H1 (cell line): Measurements from ENCODE around the gene MYL7. TPM values are rescaled to one million over a fixed set of nuclear protein-coding genes. Genes with fewer than 3 reads are reported as not detected.

Source experiments
- CTCF ChIA-PET: fragments of 300-600 bp; sonication (Branson Sonifier 250); formaldehyde crosslinking; loops from one replicate; lab custom pipeline; 2021; ENCODE audit not compliant: partially characterized antibody; lab: Charles Lee
- POLR2A ChIA-PET: fragments of 300-600 bp; sonication (Branson Sonifier 250); formaldehyde crosslinking; loops from one replicate; lab custom pipeline; 2021; ENCODE audit warnings: inconsistent platforms; ENCODE audit not compliant: partially characterized antibody; lab: Charles Lee
- DNase-seq, 2 experiments: peaks; one replicate each; pipeline versions ENCODE4 v3.0.0 to v3.0.0-alpha.2; 2010 to 2022; ENCODE audit warnings: low spot score in 2 of 2, low read depth in 1 of 2, mixed read lengths in 1 of 2
- FAIRE-seq: peaks from 2 replicates; lab custom pipeline; 2011; peaks lifted over from hg19 to GRCh38; lab: Jason Lieb, UNC
- H2AFZ ChIP-seq: 2 replicates; pipeline ENCODE4 v1.8.1; 2012; ENCODE audit warnings: low read length, inconsistent platforms
- H2AK5ac ChIP-seq: 2 replicates; pipeline ENCODE4 v1.6.1; 2013; ENCODE audit warnings: low read depth, low read length
- H2BK120ac ChIP-seq: replicated peaks from 2 replicates; pipeline ENCODE3; 2013; ENCODE audit warnings: low read depth, low read length, inconsistent platforms
- H2BK12ac ChIP-seq: 2 replicates; pipeline ENCODE4 v1.6.1; 2013; ENCODE audit warnings: low read depth, low read length
- H2BK15ac ChIP-seq: 2 replicates; pipeline ENCODE4 v1.6.1; 2013; ENCODE audit warnings: low read length
- H2BK20ac ChIP-seq: 2 replicates; pipeline ENCODE4 v1.6.1; 2013; ENCODE audit warnings: low read length
- H2BK5ac ChIP-seq: 2 replicates; pipeline ENCODE4 v1.6.1; 2013; ENCODE audit warnings: low read depth, low read length
- H3K14ac ChIP-seq: 2 replicates; pipeline ENCODE4 v1.6.1; 2013; ENCODE audit warnings: inconsistent platforms; ENCODE audit not compliant: insufficient read length
- H3K18ac ChIP-seq: 2 replicates; pipeline ENCODE4 v1.6.1; 2013; ENCODE audit warnings: low read length; ENCODE audit errors: extremely low read depth
- H3K23ac ChIP-seq: 2 replicates; pipeline ENCODE4 v1.6.1; 2013; ENCODE audit warnings: inconsistent platforms; ENCODE audit not compliant: insufficient read length
- H3K23me2 ChIP-seq: 2 replicates; pipeline ENCODE4 v1.6.1; 2013; ENCODE audit warnings: low read depth, low read length
- H3K27ac ChIP-seq: 2 replicates; pipeline ENCODE4 v1.6.1; 2011; ENCODE audit warnings: low read depth, low read length, inconsistent platforms
- H3K27me3 ChIP-seq, 4 experiments: replicated peaks in 1 of 4; 1 replicate in 1 of 4; 2 replicates in 3 of 4; pipeline versions ENCODE4 v1.6.1 to v1.8.1; 2011 to 2013; ENCODE audit warnings: low read length in 3 of 4, mild to moderate bottlenecking in 3 of 4, inconsistent platforms in 2 of 4, mixed read lengths in 2 of 4, moderate library complexity in 1 of 4; ENCODE audit not compliant: control insufficient read depth in 3 of 4, insufficient read depth in 3 of 4; ENCODE audit errors: extremely low read depth in 1 of 4
- H3K36me3 ChIP-seq, 4 experiments: 2 replicates each; pipeline versions ENCODE4 v1.6.1 to v1.8.1; 2011 to 2013; ENCODE audit warnings: mild to moderate bottlenecking in 4 of 4, low read length in 3 of 4, moderate library complexity in 2 of 4, control low read depth in 1 of 4, inconsistent platforms in 1 of 4; ENCODE audit not compliant: insufficient read depth in 4 of 4, control insufficient read depth in 2 of 4
- H3K4ac ChIP-seq: replicated peaks from 2 replicates; pipeline ENCODE3; 2013; ENCODE audit warnings: low read length, low read depth, mixed read lengths, inconsistent platforms; ENCODE audit not compliant: insufficient read length
- H3K4me1 ChIP-seq, 4 experiments: replicated peaks in 1 of 4; 1 replicate in 1 of 4; 2 replicates in 3 of 4; pipeline versions ENCODE4 v1.6.1 to v1.8.1; 2011 to 2013; ENCODE audit warnings: low read length in 3 of 4, inconsistent platforms in 2 of 4, mixed read lengths in 1 of 4; ENCODE audit not compliant: insufficient read depth in 4 of 4, control insufficient read depth in 3 of 4
- H3K4me2 ChIP-seq, 2 experiments: 2 replicates each; pipeline versions ENCODE4 v1.6.1 to v1.8.1; 2011 to 2013; ENCODE audit warnings: low read depth in 2 of 2, low read length in 2 of 2, control low read depth in 1 of 2, inconsistent platforms in 1 of 2, mild to moderate bottlenecking in 1 of 2; ENCODE audit not compliant: insufficient read depth in 1 of 2
- H3K4me3 ChIP-seq, 4 experiments: fragments of 200-600, 300-600 bp in 1 of 4; sonication (generic), shearing (Covaris generic), sonication (Bioruptor Twin) in 1 of 4; 2 replicates each; pipeline versions ENCODE4 v1.5.1 to v1.8.1; 2011 to 2016; ENCODE audit warnings: low read length in 4 of 4, low read depth in 3 of 4, control low read depth in 2 of 4, inconsistent platforms in 2 of 4, mild to moderate bottlenecking in 2 of 4, mixed read lengths in 1 of 4, moderate library complexity in 1 of 4; ENCODE audit not compliant: insufficient read depth in 2 of 4; ENCODE audit errors: extremely low read depth in 1 of 4
- H3K56ac ChIP-seq: replicated peaks from 2 replicates; pipeline ENCODE3; 2013; ENCODE audit warnings: low read depth, mild to moderate bottlenecking, mixed read lengths, low read length, inconsistent platforms; ENCODE audit not compliant: insufficient read length
- H3K79me1 ChIP-seq: 2 replicates; pipeline ENCODE4 v1.6.1; 2013; ENCODE audit warnings: low read depth, low read length, control low read depth
- H3K79me2 ChIP-seq, 2 experiments: 2 replicates each; pipeline versions ENCODE4 v1.6.1 to v1.8.1; 2012 to 2013; ENCODE audit warnings: low read length in 2 of 2, mild to moderate bottlenecking in 2 of 2, inconsistent platforms in 1 of 2; ENCODE audit not compliant: insufficient read depth in 2 of 2, control insufficient read depth in 1 of 2
- H3K9ac ChIP-seq, 4 experiments: replicated peaks in 1 of 4; 1 replicate in 1 of 4; 2 replicates in 3 of 4; pipeline versions ENCODE4 v1.6.1 to v1.8.1; 2011 to 2013; ENCODE audit warnings: low read depth in 3 of 4, low read length in 3 of 4, control low read depth in 2 of 4, mild to moderate bottlenecking in 2 of 4, moderate library complexity in 2 of 4, inconsistent platforms in 1 of 4; ENCODE audit errors: extremely low read depth in 1 of 4
- H3K9me3 ChIP-seq, 2 experiments: 2 replicates each; pipeline versions ENCODE4 v1.6.1 to v1.8.1; 2012 to 2013; ENCODE audit warnings: mild to moderate bottlenecking in 2 of 2, moderate library complexity in 2 of 2, control low read depth in 1 of 2, inconsistent platforms in 1 of 2, low read depth in 1 of 2, low read length in 1 of 2, mixed read lengths in 1 of 2; ENCODE audit not compliant: insufficient read depth in 2 of 2
- H4K20me1 ChIP-seq, 2 experiments: replicated peaks in 1 of 2; 2 replicates each; pipeline versions ENCODE3 to v1.8.1; 2011 to 2013; ENCODE audit warnings: inconsistent platforms in 2 of 2, low read length in 2 of 2, mild to moderate bottlenecking in 1 of 2; ENCODE audit not compliant: insufficient read depth in 2 of 2, control insufficient read depth in 1 of 2
- H4K5ac ChIP-seq: 2 replicates; pipeline ENCODE4 v1.6.1; 2013; ENCODE audit warnings: low read length, low read depth, mixed read lengths, inconsistent platforms; ENCODE audit not compliant: insufficient read length
- H4K8ac ChIP-seq: 2 replicates; pipeline ENCODE4 v1.8.0; 2013; ENCODE audit warnings: mild to moderate bottlenecking, moderate library complexity, low read length, inconsistent platforms; ENCODE audit not compliant: insufficient read depth; ENCODE audit errors: extremely low read depth
- H4K91ac ChIP-seq: replicated peaks from 2 replicates; pipeline ENCODE3; 2013; ENCODE audit warnings: low read length, mixed read lengths, inconsistent platforms; ENCODE audit not compliant: insufficient read length
- MAFK ChIP-seq: IDR thresholded peaks from 2 replicates; pipeline ENCODE4 v1.6.1; 2012; ENCODE audit warnings: low read depth, mild to moderate bottlenecking, improper control_type of control experiment, low read length
- RAD21 ChIP-seq, 2 experiments: IDR thresholded peaks in 1 of 2; conservative IDR thresholded peaks in 1 of 2; 2 replicates each; pipeline ENCODE4 v1.6.1; 2011; ENCODE audit warnings: low read depth in 2 of 2, low read length in 2 of 2, improper control_type of control experiment in 1 of 2, inconsistent platforms in 1 of 2, mild to moderate bottlenecking in 1 of 2, moderate library complexity in 1 of 2
- SIN3A ChIP-seq, 2 experiments: IDR thresholded peaks in 1 of 2; conservative IDR thresholded peaks in 1 of 2; 2 replicates each; pipeline ENCODE4 v1.6.1; 2011 to 2012; ENCODE audit warnings: low read length in 2 of 2, improper control_type of control experiment in 1 of 2, low read depth in 1 of 2, mild to moderate bottlenecking in 1 of 2
- SRF ChIP-seq: IDR thresholded peaks from 2 replicates; pipeline ENCODE4 v1.6.1; 2011; ENCODE audit warnings: mild to moderate bottlenecking, low read depth, low read length, moderate library complexity
- YY1 ChIP-seq: IDR thresholded peaks from 2 replicates; pipeline ENCODE4 v1.6.1; 2011; ENCODE audit warnings: low read depth, mild to moderate bottlenecking, low read length
- WGBS, 2 experiments: shearing (Covaris generic) in 1 of 2; methylation state at CpG; one replicate each; pipeline versions ENCODE4 v1.1.6 to v1.1.7; 2013 to 2015; ENCODE audit warnings: low lambda C conversion rate in 2 of 2, mixed read lengths in 2 of 2, inconsistent platforms in 1 of 2, low coverage in 1 of 2, missing lambda C conversion rate in 1 of 2; ENCODE audit not compliant: insufficient replicate concordance in 2 of 2, insufficient coverage in 1 of 2, insufficient read length in 1 of 2; ENCODE audit errors: extremely low coverage in 1 of 2, missing lambda C conversion rate in 1 of 2; 5-methylcytosine and 5-hydroxymethylcytosine counted together
- polyA plus RNA-seq, 7 experiments: library from polyadenylated mRNA; depleted of rRNA in 3 of 7; stranded (reverse) in 5 of 7; unstranded in 2 of 7; fragments of >200 nt in 5 of 7; fragments of 200-250 nt in 2 of 7; gene quantifications; 1 replicate in 5 of 7; 2 replicates in 1 of 7; 4 replicates in 1 of 7; pipeline versions ENCODE4 v1.2.1 to v1.2.3, GENCODE V29; 2011 to 2013; ENCODE audit warnings: missing spikeins in 2 of 7, mixed read lengths in 2 of 7
- total RNA-seq: library from RNA; stranded (reverse); fragmentation: NEBNext Ultra II Directional; extraction: Animal tissue kit (Norgen Biotek cat#: 25700); gene quantifications from 2 replicates; pipeline ENCODE4 v1.2.1, GENCODE V29; 2021

MYL7 gene
- total and polyA plus RNA-seq, 2 of the 8 experiments (the other 6 are each of a cell fraction or from before 2014, with no cell fraction given), result 3.3 to 3.4 TPM

DNA sequence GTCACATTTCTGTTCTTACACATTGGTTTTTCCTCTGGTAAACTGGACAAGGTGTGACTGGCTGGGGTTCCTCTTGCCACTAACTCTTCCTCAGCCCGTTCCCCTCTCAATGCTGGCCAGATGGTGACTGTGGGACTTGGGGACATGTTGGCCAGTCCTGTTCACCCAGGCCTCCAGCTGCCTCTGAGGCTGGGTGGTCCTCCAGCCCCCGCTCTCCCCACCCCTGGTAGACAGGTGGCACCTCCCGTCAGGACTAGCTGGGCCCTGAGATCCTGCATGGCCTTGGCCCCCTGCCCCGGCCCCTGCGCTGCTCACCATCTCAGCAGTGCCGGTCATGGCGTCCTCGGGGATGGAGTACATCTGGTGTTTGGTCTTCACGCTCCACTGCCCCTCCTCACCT lies 10.8 kb upstream of the MYL7 start:
- ChIA-PET CTCF (interaction anchor here (2.7 to 6.1 kb wide), 2 partner anchors 43 to 62 kb away, joined by 7 to 46 read pairs; no protein-coding TSS in a partner anchor), POLR2A (interaction anchor here (1.8 kb wide), 1 partner anchor 29 kb away, joined by 5 read pairs; the partner anchor contains the start of gene POLD2)
- H2AK5ac ChIP-seq, result no peak overlapping the region
- no peaks in the 10 kb centered on the region for H3K79me1 ChIP-seq
- DNase-seq (no peak), FAIRE-seq (no peak)
- H2AFZ ChIP-seq, result no peak overlapping the region
- H2BK20ac ChIP-seq, result no peak overlapping the region
- 93% methylated on average over 9 of the region's 9 CpGs; no CpG with 5 or more reads in 1 of the 2 experiments for WGBS, 2 experiments
- H3K27ac ChIP-seq, result no peak overlapping the region
- no peak overlapping the region for H4K91ac ChIP-seq
- H3K79me2 ChIP-seq, result no peaks in the 10 kb centered on the region
- H4K20me1 ChIP-seq, result no peaks in the 10 kb centered on the region
- H3K9ac ChIP-seq, result no peak overlapping the region
- TF ChIP-seq RAD21 (IDR thresholded peaks at IDR 0.05 in 1 of 2, conservative IDR thresholded peaks at IDR 0.05 in 1 of 2; ENCODE audit: low read depth in 2 of 2, low read length in 2 of 2) (no peak), SRF (no peak), SIN3A (conservative IDR thresholded peaks at IDR 0.05 in 1 of 2, IDR thresholded peaks at IDR 0.05 in 1 of 2; ENCODE audit: low read depth in 1 of 2, low read length in 2 of 2) (no peak), MAFK (no peak), YY1 (no peak)
- H3K27me3 ChIP-seq, result no peaks in the 10 kb centered on the region; a peak in 3 of 7 replicates
- H3K56ac ChIP-seq, result no peak overlapping the region
- no peak overlapping the region for H2BK120ac ChIP-seq
- no peak overlapping the region for H3K4ac ChIP-seq
- H2BK5ac ChIP-seq, result no peak overlapping the region
- H2BK15ac ChIP-seq, result no peak overlapping the region
- H3K36me3 ChIP-seq, result no peaks in the 10 kb centered on the region
- H3K4me3 ChIP-seq, result no peak overlapping the region
- H3K18ac ChIP-seq, result no peak overlapping the region
- H3K23me2 ChIP-seq, result no peaks in the 10 kb centered on the region
- no peaks in the 10 kb centered on the region for H3K9me3 ChIP-seq
- no peak overlapping the region for H3K4me2 ChIP-seq
- no peak overlapping the region for H3K23ac ChIP-seq
- H4K5ac ChIP-seq, result no peak overlapping the region
- H3K14ac ChIP-seq, result no peak overlapping the region
- no peak overlapping the region; the same call in 1 of the 2 replicates for H4K8ac ChIP-seq
- no peak overlapping the region for H2BK12ac ChIP-seq
- H3K4me1 ChIP-seq, result peaks cover 0 to 4% (median 1%) of the 10 kb centered on the region in 4 experiments; a peak in 2 of 7 replicates
